ENCODE measurements around the gene PLPP3.

The PLPP3 gene

DNA sequence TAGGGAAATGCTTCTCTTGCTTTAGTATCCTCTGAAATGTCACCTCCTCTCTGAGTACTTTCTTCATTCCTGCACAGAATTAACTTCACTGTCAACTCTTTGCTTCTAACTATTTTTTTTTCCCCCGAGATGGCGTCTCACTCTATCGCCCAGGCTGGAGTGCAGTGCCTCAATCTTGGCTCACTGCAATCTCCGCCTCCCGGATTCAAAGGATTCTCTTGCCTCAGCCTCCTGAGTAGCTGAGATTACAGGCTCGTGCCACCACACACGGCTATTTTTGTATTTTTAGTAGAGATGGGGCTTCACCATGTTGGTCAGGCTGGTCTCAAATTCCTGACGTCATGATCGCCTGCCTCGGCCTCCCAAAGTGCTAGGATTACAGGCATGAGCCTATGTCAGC, 1.4 kb upstream of the PLPP3 start:
- H3K4me3 ChIP-seq (replicated peaks; ENCODE audit: low read depth, low read length), result no peak overlapping the region
- no peak for DNase-seq (ENCODE audit: extremely low read depth, low read depth)
- TF ChIP-seq, protein P1, sequence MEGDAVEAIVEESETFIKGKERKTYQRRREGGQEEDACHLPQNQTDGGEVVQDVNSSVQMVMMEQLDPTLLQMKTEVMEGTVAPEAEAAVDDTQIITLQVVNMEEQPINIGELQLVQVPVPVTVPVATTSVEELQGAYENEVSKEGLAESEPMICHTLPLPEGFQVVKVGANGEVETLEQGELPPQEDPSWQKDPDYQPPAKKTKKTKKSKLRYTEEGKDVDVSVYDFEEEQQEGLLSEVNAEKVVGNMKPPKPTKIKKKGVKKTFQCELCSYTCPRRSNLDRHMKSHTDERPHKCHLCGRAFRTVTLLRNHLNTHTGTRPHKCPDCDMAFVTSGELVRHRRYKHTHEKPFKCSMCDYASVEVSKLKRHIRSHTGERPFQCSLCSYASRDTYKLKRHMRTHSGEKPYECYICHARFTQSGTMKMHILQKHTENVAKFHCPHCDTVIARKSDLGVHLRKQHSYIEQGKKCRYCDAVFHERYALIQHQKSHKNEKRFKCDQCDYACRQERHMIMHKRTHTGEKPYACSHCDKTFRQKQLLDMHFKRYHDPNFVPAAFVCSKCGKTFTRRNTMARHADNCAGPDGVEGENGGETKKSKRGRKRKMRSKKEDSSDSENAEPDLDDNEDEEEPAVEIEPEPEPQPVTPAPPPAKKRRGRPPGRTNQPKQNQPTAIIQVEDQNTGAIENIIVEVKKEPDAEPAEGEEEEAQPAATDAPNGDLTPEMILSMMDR (IDR thresholded peaks at IDR 0.05; ENCODE audit: low read depth, low read length, missing control alignments), result no peak

DNA sequence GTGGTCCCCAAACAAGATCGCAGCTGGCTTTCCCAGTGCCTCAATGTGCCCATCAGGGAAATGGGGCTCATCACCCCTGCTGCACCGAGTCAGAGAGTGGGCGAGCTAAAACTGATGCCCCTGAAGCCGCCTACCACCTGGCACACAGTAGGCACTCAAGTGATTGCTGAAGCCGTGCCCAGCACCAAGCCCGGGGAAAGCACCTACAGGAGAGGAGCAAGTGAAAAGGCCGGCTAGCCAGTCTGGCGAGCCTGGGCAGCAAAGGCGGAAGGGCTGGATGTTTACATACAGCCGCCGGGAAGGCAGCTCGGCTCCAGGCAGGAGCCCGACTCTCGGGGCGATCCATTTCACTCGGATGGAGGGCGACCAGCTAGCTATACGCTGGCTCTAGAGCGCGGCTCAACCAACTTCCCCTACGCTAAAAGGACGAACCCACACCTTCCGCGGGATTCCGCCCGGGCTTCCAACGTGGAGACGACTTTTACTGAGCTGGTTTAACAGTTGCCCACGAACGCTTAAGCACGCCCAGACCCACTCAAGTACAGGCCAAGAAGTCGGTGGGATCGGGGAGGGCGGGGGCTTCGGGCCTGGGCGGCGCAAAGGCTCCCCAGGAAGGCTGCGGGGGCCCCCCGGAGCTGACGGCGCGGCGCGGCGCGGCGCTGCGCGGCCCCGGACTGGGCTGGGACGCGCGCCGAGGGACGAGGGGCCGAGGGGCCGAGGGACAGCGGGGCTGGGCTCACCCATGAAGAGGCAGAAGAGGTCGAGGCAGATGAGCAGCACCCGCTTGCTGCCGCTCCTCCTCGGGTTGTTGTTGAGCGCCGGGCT, 1.0 kb downstream of the PLPP3 start:
- DNase-seq (ENCODE audit: extremely low read depth, low read depth), result no peak
- TF ChIP-seq, protein P1 (IDR thresholded peaks at IDR 0.05; ENCODE audit: low read depth, low read length, missing control alignments), result no peak
- peak overlapping the region; percentile 79 for H3K4me3 ChIP-seq (replicated peaks; ENCODE audit: low read depth, low read length)

DNA sequence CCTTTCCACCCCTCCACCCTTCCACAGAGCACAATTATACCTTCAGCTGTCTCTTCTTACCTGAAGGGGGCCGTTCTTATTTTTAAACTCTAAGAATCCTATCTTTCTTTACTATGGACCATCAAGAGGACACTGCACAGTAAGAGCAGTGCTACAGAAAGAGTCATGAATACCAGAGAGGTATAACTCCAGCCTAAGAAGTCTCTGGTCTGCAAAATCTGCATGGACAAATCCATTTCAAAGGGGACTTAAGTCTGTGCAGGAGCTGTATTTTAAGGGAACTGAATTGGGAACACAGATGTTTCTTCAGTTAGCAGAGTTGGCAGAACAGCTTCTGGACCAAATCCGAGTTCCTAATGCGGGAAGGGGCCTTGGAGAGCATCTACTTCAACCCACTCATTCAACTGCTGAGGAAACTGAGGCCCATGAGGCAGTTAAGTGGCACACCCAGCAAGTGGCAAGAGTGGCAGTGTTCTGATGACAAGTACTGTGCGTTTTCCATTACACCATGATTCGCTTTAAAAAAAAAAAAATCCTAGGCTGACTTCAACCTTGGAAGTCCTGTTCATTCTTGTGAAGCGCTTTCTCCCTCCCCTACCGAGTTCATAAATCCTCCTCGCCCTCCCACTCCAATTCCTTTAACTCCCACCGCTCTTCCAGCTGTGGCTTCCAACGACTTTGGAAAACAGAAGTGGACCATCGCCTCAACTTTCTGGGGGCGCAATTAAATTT, 1.8 kb downstream of the PLPP3 start:
- H3K4me3 ChIP-seq (replicated peaks; ENCODE audit: low read depth, low read length), result peak overlapping the region; percentile 79
- DNase-seq (ENCODE audit: extremely low read depth, low read depth), result no peak
- TF ChIP-seq, protein P1 (IDR thresholded peaks at IDR 0.05; ENCODE audit: low read depth, low read length, missing control alignments), result no peak

DNA sequence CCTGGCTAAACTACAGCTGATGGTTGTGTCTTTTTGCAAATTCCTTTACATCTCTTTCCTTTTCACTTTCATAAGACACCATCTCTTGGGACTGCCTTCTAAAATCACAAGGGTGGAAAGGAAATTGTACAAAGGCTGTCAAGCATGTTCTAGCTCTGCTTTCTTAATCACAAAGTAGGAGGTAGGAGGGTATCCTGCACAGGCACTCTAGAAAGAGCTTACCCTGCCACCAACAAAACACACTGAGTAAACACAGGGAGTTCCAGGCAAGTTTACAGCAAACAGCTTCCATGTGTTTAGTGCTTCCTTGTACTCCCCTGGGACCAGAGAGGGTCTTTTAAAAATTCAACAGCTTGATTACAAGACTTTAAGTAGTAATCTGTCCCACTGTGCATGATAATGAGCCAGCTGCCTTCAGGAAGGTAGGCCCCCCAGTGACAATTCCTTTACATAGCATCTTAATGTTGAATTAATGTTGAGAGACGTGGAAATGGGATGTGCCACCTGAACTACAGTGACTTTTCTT, 2.4 kb downstream of the PLPP3 start:
- peak overlapping the region; percentile 79 for H3K4me3 ChIP-seq (replicated peaks; ENCODE audit: low read depth, low read length)
- TF ChIP-seq, protein P1 (IDR thresholded peaks at IDR 0.05; ENCODE audit: low read depth, low read length, missing control alignments), result peak; percentile 27
- DNase-seq (ENCODE audit: extremely low read depth, low read depth), result no peak

DNA sequence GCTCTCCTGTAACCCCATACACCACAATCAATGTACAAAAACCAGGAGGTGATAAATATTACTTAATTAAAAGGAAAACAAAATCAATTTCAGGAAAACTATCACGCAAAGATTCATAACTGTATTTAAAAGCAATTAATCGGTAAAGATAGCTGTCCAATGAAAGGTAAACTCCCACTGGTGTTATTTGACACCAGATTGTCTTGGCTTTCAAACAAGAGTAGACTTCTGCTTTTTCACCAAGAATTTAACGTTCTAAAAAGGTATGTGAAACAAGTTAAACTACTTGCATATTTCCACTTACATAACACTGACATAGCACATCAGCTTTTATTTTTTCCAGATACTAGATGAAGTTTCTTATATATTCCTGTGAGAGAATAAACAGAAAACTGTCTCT, 3.5 kb downstream of the PLPP3 start:
- H3K4me3 ChIP-seq (replicated peaks; ENCODE audit: low read depth, low read length), result no peak overlapping the region
- DNase-seq (ENCODE audit: extremely low read depth, low read depth), result no peak
- TF ChIP-seq, protein P1 (IDR thresholded peaks at IDR 0.05; ENCODE audit: low read depth, low read length, missing control alignments), result no peak

DNA sequence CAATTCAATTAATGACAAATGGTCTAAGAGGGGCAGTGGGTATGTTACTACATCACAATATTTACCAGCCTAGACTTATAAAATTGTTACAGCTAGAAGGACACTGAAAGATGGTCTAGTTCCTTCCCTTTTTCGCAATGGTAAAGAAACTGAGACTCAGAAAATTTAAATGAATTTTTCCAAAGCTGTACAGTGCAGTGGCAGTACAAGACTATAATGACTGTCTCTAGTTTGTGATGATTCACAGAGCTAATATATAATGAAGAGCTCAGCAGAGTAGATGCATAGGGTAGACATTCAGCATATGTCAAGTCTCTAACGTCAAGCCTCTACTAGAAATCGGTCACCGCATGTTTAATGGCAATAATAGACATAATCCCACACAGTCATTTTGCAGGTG, 4.6 kb downstream of the PLPP3 start:
- DNase-seq (ENCODE audit: extremely low read depth, low read depth), result no peak
- H3K4me3 ChIP-seq (replicated peaks; ENCODE audit: low read depth, low read length), result no peak overlapping the region
- TF ChIP-seq, protein P1 (IDR thresholded peaks at IDR 0.05; ENCODE audit: low read depth, low read length, missing control alignments), result no peak
